Measurements from ENCODE around the gene GRAMD1A.
"Not testable (repeated sequence)": the region's sequence is repeated elsewhere in the genome, so short reads cannot be mapped to it uniquely, and the experiment has no call there.

GRAMD1A gene

DNA sequence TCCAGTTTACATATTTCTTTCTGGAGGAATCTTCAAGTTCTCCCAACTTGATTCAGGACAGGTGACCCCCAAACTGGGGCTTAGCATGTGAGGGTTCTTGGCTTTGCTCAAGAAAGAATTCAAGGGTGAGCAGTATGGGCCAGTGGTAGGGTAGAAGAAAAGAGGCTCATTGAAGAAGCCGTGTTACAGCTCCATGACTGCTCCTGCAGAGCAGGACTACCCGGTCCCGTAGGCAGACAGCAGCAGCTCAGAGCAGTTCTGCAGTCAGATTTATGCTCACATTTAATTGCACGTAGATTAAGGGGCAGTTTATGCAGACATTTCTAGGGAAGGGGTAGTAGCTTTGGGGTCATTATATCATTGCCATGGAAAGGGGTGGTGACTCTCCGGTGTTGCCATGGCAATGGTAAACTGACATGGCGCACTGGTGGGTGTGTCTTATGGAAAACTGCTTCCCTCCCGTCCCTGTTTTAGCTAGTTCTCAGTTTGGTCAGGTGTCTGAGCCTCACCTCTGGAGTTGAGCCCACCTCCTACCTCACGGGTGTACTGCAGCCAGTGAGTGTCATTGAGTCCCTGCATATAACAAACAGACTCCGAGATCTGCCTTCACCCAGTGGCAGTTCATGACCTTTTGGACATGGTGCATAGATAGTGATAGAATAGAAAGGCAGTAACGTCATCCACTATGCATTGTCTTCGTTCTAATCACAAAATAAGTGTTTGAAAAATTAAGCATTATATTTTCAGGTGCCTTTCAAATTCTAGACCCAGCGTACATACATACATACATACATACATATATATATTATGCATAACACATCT, 20.1 kb upstream of the GRAMD1A start:
- DNase-seq, result no peak

DNA sequence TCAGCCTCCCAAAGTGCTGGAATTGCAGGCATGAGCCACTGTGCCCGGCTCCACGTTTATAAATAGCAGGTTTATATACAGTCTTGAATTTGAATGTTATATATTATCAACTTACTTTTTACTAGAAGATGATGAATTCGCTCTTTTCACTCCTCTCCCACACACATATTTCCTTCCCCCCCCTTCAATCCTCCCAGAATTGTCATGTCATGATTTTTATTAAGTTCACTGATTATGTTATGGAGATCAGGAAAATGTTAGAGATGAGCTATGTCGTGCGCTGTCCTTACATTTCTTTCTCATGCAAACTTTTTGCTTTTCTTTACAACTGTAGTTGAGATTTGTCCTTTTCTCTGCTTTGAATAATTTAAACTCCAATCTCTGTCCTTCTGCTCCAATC, 17.8 kb upstream of the GRAMD1A start:
- DNase-seq, result no peak

DNA sequence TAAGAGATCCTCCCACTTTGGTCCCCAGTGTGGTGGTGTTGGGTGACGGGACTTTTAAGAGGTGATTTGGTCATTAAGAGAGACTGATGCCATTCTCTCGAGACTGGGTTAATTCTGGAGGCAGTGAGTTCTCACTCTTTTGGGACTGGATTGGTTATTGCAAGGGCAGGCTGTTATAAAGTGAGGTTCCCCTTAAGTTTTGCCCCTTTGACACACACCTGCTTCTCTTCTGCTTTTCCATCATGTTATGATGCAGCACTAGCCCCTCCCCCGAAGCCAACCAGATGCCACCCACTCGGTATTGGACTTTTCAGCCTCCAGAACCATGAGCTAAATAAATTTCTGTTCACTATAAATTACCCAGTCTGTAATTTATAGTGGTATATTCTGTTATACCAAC, 16.3 kb upstream of the GRAMD1A start:
- no peak for DNase-seq

DNA sequence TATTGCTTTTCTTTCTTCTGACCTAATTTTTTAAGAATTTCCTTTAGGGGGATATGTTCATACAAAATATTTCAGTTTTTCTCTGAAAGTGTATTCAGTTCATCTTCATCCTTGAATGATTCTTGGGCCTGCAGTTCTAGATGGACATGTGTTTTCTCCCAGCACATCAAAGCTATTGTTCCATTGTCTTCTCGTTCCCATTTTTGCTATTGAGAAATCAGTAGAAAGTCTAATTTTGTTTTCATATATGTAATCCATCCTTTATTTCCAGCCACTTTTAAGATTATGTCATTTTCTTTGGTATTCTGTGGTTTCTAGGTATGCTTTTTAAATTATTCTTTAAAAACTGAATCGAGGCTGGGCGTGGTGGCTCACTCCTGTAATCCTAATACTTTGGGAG, 15.8 kb upstream of the GRAMD1A start:
- no peak for DNase-seq

DNA sequence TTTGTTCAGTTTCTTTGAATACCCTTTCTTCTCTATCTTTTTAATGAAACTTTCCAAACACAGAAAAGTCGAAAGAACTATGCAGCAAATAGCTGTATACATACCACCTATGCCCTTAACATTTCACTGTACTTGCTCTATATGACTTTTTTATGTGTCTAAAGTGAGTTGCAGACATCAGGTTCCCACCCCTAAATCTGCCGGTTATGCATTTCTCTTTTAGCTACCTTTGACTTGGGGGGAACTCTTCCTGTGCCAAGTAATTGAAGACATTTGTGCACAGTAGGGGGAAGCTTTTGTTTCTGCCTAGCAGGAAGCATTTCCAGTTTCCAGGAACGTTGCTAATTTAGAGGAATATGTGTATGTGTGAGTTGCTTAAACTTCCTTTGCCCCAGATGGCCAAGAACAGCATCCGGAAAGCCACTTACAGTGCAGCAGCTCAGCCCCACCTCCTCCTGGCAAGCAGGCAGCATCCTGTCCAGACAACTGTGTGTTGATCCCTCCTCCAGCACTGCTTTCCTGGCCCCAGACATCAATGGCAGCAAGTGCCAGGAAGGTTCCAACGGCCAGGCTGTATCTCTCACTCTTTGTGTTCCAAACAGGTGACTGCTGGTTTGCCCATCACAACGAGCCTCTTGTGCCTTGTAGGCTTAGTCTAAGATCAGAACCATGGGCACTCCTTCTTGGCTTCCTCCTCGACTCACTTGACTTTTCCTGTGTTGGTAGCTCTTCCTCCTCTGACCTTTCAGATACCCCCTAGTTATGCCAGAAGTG, 14.7 kb upstream of the GRAMD1A start:
- peak; percentile 43 for DNase-seq

DNA sequence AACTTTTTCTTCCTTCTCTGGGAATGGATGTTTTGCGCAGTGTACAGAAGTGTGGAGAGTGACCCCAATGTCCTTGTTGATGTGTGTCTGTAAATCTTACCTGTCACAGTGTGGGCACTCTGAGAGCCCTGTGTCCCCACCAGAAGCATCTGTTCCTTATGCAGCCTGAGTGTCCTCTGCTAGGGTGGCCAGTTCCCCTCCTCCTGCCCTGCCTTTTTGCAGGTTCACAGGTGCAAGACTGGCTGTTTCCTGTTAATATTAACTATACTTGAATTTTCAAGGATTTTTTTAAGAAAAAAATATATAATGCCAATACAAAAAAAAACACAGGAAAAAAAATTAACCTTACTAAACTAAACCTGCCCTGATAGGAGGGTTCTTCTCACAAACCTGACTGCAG, 12.0 kb upstream of the GRAMD1A start:
- DNase-seq, result no peak

DNA sequence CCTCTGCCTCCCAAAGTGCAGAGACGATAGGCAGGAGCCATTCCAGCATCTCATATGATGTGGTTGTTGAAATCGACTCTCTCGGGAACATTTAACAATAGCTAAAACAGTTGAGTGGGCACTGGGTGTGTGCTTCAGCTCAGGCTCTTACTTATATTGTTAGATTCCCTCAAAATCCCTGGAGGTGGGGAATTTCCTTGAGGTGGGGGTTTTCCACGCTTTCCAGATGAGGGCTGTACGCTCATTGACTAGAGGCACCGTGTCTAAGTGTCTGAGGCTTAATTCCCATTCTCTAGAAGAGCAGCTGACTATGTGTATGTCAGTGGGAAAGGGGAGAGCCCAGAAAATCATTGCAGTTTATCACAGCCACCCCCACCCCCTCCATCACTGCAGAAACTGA, 10.8 kb upstream of the GRAMD1A start:
- DNase-seq, result no peak

DNA sequence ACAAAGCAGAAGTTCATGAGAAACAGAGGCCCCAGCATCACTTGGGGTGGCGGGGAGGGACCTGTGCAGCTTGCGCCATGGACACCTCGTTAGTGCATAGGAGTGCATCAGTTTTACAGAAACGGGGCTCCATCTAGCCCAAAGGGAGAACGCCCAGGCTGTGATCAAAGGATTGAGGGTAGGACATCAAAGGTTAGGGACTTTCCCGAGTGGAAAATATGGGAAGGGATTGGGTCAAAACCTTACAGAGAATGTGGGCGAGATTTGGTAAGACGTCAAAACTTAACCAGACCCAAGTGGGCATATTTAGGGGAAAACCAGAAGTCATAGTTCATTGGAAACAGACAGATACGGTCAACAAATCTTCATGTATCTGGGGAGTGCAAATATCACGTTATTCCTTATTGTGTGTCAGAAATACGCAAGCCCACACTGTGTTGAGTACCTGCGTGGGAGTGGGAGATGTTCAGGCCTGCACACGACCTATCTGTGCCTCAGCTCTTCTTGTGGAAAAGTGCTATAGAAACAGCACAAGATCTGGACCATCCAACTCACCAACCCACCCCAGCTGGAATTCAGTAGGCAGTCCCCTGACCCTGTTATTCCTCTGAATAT, 9.4 kb upstream of the GRAMD1A start:
- DNase-seq, result no peak

DNA sequence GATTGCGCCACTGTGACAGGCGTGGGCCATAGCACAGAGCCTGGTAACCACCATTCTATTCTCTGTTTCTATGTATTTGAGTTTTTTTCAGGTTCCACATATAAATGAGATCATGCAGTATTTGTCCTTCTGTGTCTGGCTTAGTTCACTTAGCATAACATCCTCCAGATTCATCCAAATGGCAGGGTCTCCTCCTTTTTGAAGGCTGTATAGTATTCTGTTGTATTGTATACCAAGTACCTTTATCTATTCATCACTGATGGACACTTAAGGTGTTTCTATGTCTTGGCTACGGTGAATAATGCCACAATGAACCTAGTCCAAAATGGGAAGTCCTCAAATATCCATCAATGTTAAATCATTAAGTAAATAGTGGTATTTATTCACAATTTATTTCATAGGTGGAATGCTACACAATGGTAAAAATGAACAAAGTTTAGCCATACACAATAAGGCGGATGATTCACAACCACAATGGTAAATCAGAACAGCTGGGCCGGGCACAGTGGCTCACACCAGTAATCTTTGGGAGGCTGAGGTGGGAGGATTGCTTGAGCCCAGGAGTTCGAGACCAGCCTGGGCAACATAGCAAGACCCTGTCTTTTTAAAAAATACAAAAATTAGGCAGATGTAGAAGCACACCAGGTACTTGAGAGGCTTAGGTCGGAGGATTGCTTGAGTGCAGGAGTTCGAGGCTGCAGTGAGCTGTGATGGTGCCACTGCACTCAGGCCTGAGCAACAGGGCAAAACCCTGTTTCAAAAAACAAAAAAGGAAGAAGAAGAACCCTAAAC, 8.4 kb upstream of the GRAMD1A start:
- DNase-seq, result no peak

DNA sequence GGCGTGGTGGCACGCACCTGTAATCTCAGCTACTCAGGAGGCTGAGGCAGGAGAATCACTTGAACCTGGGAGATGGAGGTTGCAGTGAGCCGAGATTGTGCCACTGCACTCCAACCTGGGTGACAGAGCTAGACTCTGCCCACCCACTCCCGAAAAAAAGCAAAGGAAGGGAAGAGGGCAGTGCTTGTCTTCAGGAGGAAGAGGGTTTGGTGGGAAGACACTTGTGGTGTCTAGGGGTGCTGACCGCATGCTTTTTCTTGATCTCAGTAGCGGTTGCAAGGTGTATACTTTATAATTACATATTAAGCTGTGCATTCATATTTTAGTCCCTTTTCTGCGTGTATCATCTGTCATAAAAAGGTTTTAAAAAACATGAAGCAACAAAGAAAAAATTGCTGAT, 7.5 kb upstream of the GRAMD1A start:
- DNase-seq, result not testable (repeated sequence)

DNA sequence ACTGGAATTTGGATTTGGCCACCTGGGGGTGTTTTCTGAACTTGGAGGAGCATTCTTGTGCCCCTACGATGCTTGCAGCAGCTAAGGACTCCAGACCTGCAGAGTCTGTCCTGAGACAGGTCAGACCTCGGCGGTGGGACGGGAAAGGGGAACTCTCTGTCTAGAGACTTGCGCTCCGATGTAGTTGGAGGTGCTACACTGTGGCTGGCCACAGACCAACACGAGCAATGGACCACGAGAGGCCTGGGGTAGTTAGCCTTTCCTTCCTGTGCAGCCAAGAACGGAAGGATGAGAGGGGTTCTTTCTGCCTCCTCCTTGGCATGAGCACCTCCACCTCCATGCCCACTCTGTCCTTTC, 5.9 kb upstream of the GRAMD1A start:
- DNase-seq, result no peak

DNA sequence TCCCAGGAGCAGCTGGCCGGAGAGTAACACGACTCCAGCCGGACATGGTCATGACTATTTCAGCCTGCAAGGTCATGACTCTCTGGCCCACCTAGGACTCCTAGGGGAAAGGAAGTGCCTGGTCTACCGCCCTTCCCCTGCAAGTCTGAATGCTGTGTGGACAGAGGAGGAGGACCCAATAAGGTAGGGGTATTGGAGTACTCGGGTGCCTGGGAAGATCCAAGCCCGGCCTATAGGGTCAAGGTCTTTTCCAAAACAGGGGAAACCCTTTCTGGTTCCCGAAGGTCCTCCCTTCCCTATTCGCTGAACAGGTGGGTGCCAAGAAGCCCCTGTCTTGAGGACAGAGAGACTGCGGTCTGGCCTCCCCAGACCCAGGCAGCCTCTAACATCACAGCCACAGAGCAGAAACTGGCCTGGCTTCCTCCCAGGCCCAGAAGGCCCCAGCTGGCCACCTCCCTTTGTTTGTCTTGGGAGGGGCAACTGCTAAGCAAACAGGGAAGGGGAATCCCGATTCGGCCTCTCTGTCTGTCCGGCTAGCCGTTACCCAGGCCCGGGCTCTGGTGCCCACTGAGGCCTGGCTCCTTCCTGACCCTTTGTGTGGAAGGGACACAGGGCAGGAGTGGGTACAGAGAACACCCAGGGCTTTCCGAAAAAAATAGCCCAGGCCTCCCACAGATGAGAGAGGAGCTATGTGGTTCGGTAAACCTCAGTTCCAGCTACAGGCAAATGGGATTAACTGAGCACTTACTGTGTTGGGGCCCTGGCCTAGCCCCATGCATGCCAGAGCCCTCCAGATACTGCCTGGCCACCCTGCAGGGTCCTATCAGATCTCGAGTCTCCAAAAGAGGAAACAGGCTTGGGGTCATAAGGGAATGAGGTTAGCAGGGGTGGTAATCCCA, 5.2 kb upstream of the GRAMD1A start:
- no peak for DNase-seq

DNA sequence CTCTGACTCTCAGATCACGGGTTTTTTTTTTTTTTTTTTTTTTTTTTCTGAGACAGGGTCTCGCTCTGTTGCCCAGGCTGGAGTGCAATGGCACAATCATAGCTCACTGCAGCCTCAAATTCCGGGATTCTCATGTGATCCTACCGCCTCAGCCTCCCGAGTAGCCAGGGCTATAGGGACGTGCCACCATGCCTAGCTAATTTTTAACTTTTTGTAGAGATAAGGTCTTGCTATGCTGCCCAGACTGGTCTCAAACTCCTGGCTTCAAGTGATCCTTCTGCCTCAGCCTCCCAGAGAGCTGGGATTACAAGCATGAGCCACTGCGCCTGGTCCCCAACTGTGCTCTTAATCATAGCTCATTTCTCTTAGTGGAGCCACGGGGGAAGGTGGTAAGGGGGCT, 4.6 kb upstream of the GRAMD1A start:
- no peak for DNase-seq

DNA sequence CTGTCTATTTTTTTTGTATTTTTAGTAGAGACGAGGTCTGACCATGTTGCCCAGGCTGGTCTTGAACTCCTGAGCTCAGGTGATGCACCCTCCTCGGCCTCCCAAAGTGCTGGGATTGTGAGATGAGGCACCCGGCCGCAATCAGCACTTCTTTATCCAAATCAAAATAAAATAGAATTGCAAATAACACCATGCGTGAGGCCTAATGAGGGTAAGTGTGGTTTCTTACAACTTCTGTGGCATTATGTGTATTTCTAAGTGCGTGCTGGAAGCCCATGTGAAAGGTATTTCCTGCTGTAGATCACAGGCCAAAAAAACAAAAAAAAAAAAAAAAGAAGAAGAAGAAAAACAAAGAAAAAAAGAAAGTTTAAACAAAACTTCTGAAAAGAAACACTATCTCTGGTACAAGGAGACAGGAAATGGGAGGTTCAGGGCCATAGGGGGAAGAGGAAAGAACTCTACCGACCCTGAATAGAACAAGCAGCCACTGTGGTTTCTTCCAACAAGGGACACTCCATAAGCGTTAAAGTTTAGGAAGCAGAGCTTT, 3.0 kb upstream of the GRAMD1A start:
- no peak for DNase-seq

DNA sequence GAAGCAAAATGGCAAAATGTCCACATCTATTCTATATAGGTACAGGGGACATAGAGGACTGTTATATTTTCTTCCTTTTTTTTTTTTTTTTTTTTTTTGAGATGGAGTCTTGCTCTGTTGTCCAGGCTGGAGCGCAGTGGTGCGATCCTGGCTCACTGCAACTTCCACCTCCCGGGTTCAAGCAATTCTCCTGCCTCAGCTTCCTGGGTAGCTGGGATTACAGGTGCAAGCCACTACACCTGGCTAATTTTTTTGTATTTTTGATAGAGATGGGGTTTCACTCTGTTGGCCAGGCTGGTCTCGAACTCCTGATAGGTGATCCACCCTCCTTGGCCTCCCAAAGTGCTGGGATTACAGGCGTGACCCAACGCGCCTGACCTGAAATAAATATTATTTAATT, 1.9 kb upstream of the GRAMD1A start:
- not testable (repeated sequence) for DNase-seq

DNA sequence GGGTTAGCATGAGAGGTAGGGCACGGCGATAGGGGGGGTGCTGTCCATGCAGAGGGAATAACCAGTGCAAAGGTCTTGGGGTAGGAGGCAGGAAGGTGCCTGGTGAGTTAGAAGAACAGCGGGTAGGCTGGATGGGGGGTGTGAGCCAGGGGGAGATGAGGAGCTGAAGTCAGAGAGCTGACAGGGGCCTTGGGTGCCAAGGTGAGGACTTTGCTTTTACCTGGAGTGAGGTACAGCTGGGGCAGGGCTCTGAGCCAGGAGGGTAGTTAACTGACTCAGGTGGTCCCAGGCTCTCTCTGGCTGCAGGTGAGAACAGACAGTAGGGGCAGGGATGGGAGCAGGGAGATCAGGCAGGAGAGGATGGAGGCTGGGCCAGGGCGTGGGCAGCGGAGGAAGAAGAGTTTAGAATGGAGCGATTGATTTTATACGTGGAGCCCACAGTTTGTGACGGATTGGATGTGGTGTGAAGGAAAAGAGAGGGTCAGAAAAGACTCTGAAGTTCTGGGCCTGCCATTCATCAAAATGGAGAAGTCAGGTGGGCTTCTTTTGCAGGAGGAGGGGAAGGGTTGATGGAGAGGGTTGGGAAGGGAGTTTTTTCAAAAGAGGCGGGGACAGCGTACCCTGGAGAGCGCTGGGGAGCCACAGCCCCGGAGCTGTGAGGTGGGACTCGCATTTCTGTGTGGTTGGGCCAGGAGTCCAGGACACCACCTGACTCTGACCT, 1.2 kb upstream of the GRAMD1A start:
- DNase-seq, result no peak

DNA sequence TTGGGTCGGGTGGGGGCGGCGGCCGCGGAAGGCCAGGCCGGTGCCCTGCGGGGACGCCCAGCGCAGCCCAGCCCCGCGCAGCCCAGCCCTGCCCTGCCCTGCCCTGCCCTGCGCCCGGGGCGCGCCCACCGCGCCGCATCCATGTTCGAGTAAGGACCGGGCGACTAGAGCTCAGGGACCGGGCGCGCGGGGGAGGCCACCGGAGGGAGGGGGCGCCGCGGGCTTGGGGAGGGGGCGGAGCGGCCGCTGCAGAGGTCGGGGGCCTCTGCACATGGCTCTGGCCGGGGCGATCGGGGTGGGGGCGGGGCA, 169 bp downstream of the GRAMD1A start:
- no peak for DNase-seq

DNA sequence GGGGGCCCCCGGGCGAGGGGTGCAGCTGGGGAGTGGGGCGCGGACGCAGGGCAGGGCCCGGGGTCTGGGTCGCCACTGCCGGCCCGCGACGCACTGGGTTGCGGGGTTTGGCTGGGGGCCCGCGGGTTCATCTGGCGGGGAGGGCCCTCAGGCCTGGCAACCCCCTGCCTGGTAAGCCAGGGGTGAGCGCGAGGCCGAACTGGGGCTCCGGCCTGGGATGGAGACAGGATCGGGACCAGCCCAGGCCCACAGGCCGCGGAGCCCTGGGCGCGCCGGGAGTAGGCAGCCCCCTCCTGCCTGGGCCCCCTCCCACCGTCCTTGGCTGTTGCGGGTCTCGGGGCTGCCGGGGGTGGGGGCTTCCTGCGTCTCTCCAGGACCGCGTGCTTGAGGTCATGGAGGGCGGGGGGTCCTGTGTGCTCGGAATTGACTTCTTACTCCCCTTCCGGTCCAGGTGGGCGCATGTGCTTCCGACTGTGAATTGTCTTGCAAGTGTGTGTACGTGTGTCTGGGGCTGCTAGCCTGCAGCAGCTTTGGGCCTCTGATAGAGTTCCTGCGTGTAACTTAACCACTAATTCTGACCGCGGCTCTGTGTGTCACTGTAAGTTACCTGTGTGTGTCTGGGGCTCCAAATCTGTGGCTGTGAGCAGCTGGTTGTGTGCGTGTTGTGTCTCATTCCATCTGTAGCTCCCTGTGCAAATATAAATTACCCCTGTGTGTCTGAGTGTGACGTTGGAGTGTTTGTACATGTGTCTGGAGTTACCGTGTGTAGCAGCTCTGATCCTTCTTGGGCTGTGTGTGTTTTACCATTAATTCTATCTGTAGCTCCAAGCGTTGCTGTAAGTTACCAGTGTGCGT, 751 bp downstream of the GRAMD1A start:
- peak; percentile 30 for DNase-seq

DNA sequence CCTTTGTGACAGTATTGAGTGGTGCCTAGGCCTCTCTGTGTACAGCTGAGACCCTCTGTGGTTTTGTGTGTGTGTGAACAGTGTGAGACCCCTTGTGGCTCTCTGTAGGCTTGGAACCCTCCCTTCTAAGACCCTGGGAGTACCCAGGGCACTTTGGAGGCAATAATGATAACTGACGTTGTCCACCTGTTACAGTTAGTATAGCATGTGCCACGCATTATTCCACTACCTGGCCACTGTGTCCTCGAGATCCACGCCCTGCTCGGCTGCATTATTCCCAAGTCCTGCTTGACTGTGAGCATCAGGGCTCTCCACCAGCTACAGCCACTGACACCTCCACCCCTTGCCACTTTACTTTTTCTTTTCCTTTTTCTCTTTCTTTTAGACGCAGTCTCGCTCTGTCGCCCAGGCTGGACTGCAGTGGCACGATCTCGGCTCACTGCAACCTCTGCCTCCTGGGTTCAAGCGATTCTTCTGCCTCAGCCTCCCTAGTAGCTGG, 2.0 kb downstream of the GRAMD1A start:
- DNase-seq, result no peak

All from EL (cell line).